Measurements from ENCODE around the gene KCNT2. TPM values are rescaled to one million over a fixed set of nuclear protein-coding genes. Genes with fewer than 3 reads are reported as not detected.

KCNT2 gene
- total and polyA plus RNA-seq, 9 of the 15 experiments (the other 6 are each of a cell fraction or from before 2014, with no cell fraction given), result 0.13 to 0.73 (median 0.28) TPM

DNA sequence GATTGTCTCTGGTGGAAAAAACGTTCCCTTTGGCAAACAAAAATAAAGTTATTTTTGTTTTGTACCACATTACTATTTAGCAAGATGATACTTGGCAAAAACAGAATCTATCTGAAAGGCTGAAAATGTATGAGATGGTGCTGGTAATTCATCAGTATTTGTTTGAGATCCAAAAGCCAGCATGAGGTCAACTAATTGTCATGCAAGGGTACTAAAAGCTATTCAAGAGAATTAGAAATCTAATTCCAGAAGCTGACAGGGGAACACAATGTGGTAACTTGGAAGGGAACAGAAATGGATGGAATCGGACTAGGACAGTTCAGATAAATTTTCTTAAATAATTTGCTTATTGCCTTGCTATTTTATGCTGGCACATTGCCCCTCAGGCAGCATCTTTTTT, 263.8 kb downstream of the KCNT2 start:
- H3K4me1 ChIP-seq (replicated peaks in 1 of 2; ENCODE audit: control insufficient read depth in 2 of 2, insufficient read depth in 2 of 2, low read length in 2 of 2), result no peaks in the 10 kb centered on the region
- 6% methylated on average over 2 of the region's 2 CpGs for WGBS (ENCODE audit: insufficient coverage, low coverage, missing lambda C conversion rate)
- in situ Hi-C loops (cut with MboI) (no loop called here), intact Hi-C loops (cut with micrococcal nuclease) (no loop called here)
- H2AFZ ChIP-seq (ENCODE audit: low read depth, low read length), result no peak overlapping the region
- BruUV-seq (replicated peaks), result no TSS peak
- H3K4me2 ChIP-seq (ENCODE audit: insufficient read depth, low read length), result no peak overlapping the region
- FAIRE-seq, result no peak
- ChIA-PET CTCF (ENCODE audit: low intra/inter-chr PET ratio) (no interaction called here), POLR2A (no interaction called here)
- H3K36me3 ChIP-seq (ENCODE audit: control insufficient read depth, insufficient read depth, low read length), result no peaks in the 10 kb centered on the region
- H3K9me3 ChIP-seq (replicated peaks; ENCODE audit: control insufficient read depth, insufficient read depth, low read depth, low read length), result no peaks in the 10 kb centered on the region; the same call in 1 of the 2 replicates
- H3K9ac ChIP-seq (ENCODE audit: insufficient read depth in 1 of 2, low read depth in 2 of 2, low read length in 2 of 2), result no peak overlapping the region
- H3K27me3 ChIP-seq (ENCODE audit: control insufficient read depth in 2 of 2, insufficient read depth in 2 of 2, low read length in 2 of 2), result no peaks in the 10 kb centered on the region
- H3K27ac ChIP-seq (ENCODE audit: extremely low read depth, low read depth, low read length), result no peak overlapping the region
- TF ChIP-seq SMARCA4 (IDR thresholded peaks at IDR 0.05), result no peak
- TF ChIP-seq, protein P1, sequence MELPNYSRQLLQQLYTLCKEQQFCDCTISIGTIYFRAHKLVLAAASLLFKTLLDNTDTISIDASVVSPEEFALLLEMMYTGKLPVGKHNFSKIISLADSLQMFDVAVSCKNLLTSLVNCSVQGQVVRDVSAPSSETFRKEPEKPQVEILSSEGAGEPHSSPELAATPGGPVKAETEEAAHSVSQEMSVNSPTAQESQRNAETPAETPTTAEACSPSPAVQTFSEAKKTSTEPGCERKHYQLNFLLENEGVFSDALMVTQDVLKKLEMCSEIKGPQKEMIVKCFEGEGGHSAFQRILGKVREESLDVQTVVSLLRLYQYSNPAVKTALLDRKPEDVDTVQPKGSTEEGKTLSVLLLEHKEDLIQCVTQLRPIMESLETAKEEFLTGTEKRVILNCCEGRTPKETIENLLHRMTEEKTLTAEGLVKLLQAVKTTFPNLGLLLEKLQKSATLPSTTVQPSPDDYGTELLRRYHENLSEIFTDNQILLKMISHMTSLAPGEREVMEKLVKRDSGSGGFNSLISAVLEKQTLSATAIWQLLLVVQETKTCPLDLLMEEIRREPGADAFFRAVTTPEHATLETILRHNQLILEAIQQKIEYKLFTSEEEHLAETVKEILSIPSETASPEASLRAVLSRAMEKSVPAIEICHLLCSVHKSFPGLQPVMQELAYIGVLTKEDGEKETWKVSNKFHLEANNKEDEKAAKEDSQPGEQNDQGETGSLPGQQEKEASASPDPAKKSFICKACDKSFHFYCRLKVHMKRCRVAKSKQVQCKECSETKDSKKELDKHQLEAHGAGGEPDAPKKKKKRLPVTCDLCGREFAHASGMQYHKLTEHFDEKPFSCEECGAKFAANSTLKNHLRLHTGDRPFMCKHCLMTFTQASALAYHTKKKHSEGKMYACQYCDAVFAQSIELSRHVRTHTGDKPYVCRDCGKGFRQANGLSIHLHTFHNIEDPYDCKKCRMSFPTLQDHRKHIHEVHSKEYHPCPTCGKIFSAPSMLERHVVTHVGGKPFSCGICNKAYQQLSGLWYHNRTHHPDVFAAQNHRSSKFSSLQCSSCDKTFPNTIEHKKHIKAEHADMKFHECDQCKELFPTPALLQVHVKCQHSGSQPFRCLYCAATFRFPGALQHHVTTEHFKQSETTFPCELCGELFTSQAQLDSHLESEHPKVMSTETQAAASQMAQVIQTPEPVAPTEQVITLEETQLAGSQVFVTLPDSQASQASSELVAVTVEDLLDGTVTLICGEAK (IDR thresholded peaks at IDR 0.05), result peak; percentile 29; the same call in 1 of the 2 replicates
- TF ChIP-seq, protein P1 (CRISPR knock-in tag; IDR thresholded peaks at IDR 0.05), result no peak
- TF ChIP-seq, protein P2, sequence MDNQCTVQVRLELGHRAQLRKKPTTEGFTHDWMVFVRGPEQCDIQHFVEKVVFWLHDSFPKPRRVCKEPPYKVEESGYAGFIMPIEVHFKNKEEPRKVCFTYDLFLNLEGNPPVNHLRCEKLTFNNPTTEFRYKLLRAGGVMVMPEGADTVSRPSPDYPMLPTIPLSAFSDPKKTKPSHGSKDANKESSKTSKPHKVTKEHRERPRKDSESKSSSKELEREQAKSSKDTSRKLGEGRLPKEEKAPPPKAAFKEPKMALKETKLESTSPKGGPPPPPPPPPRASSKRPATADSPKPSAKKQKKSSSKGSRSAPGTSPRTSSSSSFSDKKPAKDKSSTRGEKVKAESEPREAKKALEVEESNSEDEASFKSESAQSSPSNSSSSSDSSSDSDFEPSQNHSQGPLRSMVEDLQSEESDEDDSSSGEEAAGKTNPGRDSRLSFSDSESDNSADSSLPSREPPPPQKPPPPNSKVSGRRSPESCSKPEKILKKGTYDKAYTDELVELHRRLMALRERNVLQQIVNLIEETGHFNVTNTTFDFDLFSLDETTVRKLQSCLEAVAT (IDR thresholded peaks at IDR 0.05), result no peak
- no peak for TF ChIP-seq ZNF696 (CRISPR knock-in tag; conservative IDR thresholded peaks at IDR 0.05)
- H3K9me1 ChIP-seq (ENCODE audit: control insufficient read depth, insufficient read depth, low read length), result no peaks in the 10 kb centered on the region
- no peak for DNase-seq (ENCODE audit: extremely low read depth in 1 of 4, low spot score in 3 of 4)
- no peak overlapping the region for H3K4me3 ChIP-seq
- no peaks in the 10 kb centered on the region for H4K20me1 ChIP-seq (replicated peaks; ENCODE audit: control insufficient read depth, insufficient read depth, low read length)
- no peak for ATAC-seq
- H3K79me2 ChIP-seq (ENCODE audit: control insufficient read depth, insufficient read depth, low read length), result no peaks in the 10 kb centered on the region
